Measurements from ENCODE around the gene TATDN2.

TATDN2 gene

GRCh38 chr3:10285272-10286132 is 37.2 kb downstream of the TATDN2 start:
- H3K4me3 ChIP-seq (ENCODE audit: low read depth, low read length), result no peak overlapping the region
- DNase-seq (ENCODE audit: low read depth), result no peak
- TF ChIP-seq CTCF (IDR thresholded peaks at IDR 0.05; ENCODE audit: control insufficient read depth, extremely low read depth, insufficient read depth), result no peak

GRCh38 chr3:10286133-10286524 is 37.9 kb downstream of the TATDN2 start:
- peak; percentile 77 for DNase-seq (ENCODE audit: low read depth)
- TF ChIP-seq CTCF (IDR thresholded peaks at IDR 0.05; ENCODE audit: control insufficient read depth, extremely low read depth, insufficient read depth), result no peak
- H3K4me3 ChIP-seq (ENCODE audit: low read depth, low read length), result no peak overlapping the region

- no peak for DNase-seq (ENCODE audit: low read depth)
- H3K4me3 ChIP-seq (ENCODE audit: low read depth, low read length), result no peak overlapping the region
- TF ChIP-seq CTCF (IDR thresholded peaks at IDR 0.05; ENCODE audit: control insufficient read depth, extremely low read depth, insufficient read depth), result peak; percentile 43
Observed at GRCh38 chr3:10286596-10287295, 38.5 kb downstream of the TATDN2 start.

GRCh38 chr3:10287936-10288574 is 39.8 kb downstream of the TATDN2 start:
- TF ChIP-seq CTCF (IDR thresholded peaks at IDR 0.05; ENCODE audit: control insufficient read depth, extremely low read depth, insufficient read depth), result no peak
- no peak for DNase-seq (ENCODE audit: low read depth)
- no peak overlapping the region for H3K4me3 ChIP-seq (ENCODE audit: low read depth, low read length)

GRCh38 chr3:10288575-10288960 is 40.3 kb downstream of the TATDN2 start:
- no peak for TF ChIP-seq CTCF (IDR thresholded peaks at IDR 0.05; ENCODE audit: control insufficient read depth, extremely low read depth, insufficient read depth)
- no peak for DNase-seq (ENCODE audit: low read depth)
- H3K4me3 ChIP-seq (ENCODE audit: low read depth, low read length), result no peak overlapping the region

- DNase-seq (ENCODE audit: low read depth), result no peak
- H3K4me3 ChIP-seq (ENCODE audit: low read depth, low read length), result no peak overlapping the region
- TF ChIP-seq CTCF (IDR thresholded peaks at IDR 0.05; ENCODE audit: control insufficient read depth, extremely low read depth, insufficient read depth), result no peak
Observed at GRCh38 chr3:10289077-10289476, 40.8 kb downstream of the TATDN2 start.
